AG09319 (cell line): ENCODE data around the gene PCDHA2.
"Not testable (repeated sequence)": the region's sequence is repeated elsewhere in the genome, so short reads cannot be mapped to it uniquely, and the experiment has no call there.

Source experiments
- DNase-seq: peaks from one replicate; pipeline ENCODE4 v3.0.0-alpha.2; 2010; ENCODE audit warnings: low read depth; ENCODE audit errors: extremely low read depth
- TF ChIP-seq, protein P1 (sequence below): IDR thresholded peaks from 2 replicates; pipeline ENCODE4 v1.5.1; 2011; ENCODE audit warnings: low read depth, mild to moderate bottlenecking, inconsistent platforms, low read length, moderate library complexity

Gene PCDHA2

DNA sequence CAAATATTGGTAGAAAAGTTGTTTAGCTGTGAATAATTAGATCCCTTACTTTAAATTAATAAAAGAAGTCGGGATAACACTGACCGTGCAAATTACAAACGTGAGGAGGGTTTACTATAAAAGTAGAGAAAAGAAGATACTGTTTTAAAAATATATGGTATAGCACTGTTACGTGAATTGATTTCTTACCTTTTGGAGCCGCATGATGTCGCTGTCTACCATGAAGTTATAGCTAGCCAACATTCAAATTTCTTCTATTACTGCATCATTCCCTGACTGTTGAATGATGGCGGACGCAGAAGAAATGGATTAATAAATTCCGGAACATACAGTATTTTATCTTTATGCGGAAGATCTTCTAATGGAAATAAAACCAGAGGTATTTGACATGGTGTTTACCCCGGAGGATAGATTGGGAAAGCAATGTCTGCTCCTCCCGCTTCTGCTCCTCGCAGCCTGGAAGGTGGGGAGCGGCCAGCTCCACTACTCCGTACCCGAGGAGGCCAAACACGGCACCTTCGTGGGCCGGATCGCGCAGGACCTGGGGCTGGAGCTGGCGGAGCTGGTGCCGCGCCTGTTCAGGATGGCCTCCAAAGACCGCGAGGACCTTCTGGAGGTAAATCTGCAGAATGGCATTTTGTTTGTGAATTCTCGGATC lies 33.2 kb downstream of the PCDHA2 start, which contains the start of gene PCDHA6:
TSS of gene PCDHA6 (plus strand) at position 257 of the 658 bp plus-strand sequence. CDS start at position 389, 132 bp downstream.
- TF ChIP-seq, protein P1, sequence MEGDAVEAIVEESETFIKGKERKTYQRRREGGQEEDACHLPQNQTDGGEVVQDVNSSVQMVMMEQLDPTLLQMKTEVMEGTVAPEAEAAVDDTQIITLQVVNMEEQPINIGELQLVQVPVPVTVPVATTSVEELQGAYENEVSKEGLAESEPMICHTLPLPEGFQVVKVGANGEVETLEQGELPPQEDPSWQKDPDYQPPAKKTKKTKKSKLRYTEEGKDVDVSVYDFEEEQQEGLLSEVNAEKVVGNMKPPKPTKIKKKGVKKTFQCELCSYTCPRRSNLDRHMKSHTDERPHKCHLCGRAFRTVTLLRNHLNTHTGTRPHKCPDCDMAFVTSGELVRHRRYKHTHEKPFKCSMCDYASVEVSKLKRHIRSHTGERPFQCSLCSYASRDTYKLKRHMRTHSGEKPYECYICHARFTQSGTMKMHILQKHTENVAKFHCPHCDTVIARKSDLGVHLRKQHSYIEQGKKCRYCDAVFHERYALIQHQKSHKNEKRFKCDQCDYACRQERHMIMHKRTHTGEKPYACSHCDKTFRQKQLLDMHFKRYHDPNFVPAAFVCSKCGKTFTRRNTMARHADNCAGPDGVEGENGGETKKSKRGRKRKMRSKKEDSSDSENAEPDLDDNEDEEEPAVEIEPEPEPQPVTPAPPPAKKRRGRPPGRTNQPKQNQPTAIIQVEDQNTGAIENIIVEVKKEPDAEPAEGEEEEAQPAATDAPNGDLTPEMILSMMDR, result no peak
- DNase-seq, result no peak

GRCh38 chr5:140828362-140828737 lies 33.7 kb downstream of the PCDHA2 start:
- TF ChIP-seq, protein P1, result no peak
- DNase-seq, result no peak

- not testable (repeated sequence) for DNase-seq
These were observed 35.2 kb downstream of the PCDHA2 start for GRCh38 chr5:140829511-140830501.

- TF ChIP-seq, protein P1, result no peak
- no peak for DNase-seq
These were observed 39.3 kb downstream of the PCDHA2 start, which contains the start of gene PCDHA7 for GRCh38 chr5:140833993-140834392. PCDHA7 (plus strand) TSS chr5:140834269; CDS start chr5:140834384, 115 bp downstream.

- DNase-seq, result not testable (repeated sequence)
These were observed 39.9 kb downstream of the PCDHA2 start for GRCh38 chr5:140834439-140835008.

DNA sequence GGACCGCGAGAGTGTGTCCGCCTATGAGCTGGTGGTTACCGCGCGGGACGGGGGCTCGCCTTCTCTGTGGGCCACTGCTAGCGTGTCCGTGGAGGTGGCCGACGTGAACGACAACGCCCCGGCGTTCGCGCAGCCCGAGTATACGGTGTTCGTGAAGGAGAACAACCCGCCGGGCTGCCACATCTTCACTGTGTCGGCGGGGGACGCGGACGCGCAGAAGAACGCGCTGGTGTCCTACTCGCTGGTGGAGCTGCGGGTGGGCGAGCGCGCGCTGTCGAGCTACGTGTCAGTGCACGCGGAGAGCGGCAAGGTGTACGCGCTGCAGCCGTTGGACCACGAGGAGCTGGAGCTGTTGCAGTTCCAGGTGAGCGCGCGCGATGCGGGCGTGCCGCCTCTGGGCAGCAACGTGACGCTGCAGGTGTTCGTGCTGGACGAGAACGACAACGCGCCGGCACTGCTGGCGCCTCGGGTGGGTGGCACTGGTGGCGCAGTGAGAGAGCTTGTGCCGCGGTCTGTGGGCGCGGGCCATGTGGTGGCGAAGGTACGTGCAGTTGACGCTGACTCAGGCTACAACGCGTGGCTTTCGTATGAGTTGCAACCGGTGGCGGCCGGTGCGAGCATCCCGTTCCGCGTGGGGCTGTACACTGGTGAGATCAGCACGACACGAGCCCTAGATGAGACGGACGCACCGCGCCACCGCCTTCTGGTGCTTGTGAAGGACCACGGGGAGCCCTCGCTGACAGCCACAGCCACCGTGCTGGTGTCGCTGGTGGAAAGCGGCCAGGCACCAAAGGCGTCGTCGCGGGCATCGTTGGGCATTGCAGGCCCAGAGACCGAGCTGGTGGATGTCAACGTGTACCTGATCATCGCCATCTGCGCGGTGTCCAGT lies 41.2 kb downstream of the PCDHA2 start:
- no peak for DNase-seq
- TF ChIP-seq, protein P1, result no peak

GRCh38 chr5:140840978-140841962 lies 46.6 kb downstream of the PCDHA2 start, which contains the start of gene PCDHA8:
PCDHA8 (plus strand) TSS chr5:140841187; CDS start chr5:140841322, 135 bp downstream.
- TF ChIP-seq, protein P1, result peak; percentile 26
- DNase-seq, result no peak
